ENCODE data around the gene AMMECR1.

GRCh38 chrX:110159865-110160264 is 158.0 kb downstream of the AMMECR1 start:
- TF ChIP-seq CTCF (IDR thresholded peaks at IDR 0.05): no peak
- TF ChIP-seq POLR2A (IDR thresholded peaks at IDR 0.05): no peak
